ENCODE measurements around the gene RIN3. TPM values are rescaled to one million over a fixed set of nuclear protein-coding genes. Genes with fewer than 3 reads are reported as not detected.
A peak's percentile ranks its signal among the peaks of the same experiment; 100 is the strongest.

Gene RIN3
- total RNA-seq, 1 donor = 7.3 TPM

- no peak for TF ChIP-seq CTCF (IDR thresholded peaks at IDR 0.05; ENCODE audit: insufficient read depth, low read depth, low read length)
- H3K4me3 ChIP-seq (ENCODE audit: low read depth, low read length) = no peak overlapping the region
- no peak for DNase-seq (ENCODE audit: low read depth)
These were observed 7.3 kb upstream of the RIN3 start for GRCh38 chr14:92506231-92506630.

GRCh38 chr14:92507174-92507768 is 6.3 kb upstream of the RIN3 start:
- H3K4me3 ChIP-seq (ENCODE audit: low read depth, low read length) = no peak overlapping the region
- no peak for DNase-seq (ENCODE audit: low read depth)
- no peak for TF ChIP-seq CTCF (IDR thresholded peaks at IDR 0.05; ENCODE audit: insufficient read depth, low read depth, low read length)

GRCh38 chr14:92510972-92511371 is 2.6 kb upstream of the RIN3 start:
- no peak for TF ChIP-seq CTCF (IDR thresholded peaks at IDR 0.05; ENCODE audit: insufficient read depth, low read depth, low read length)
- no peak for DNase-seq (ENCODE audit: low read depth)
- no peak overlapping the region for H3K4me3 ChIP-seq (ENCODE audit: low read depth, low read length)

GRCh38 chr14:92511453-92512238 is 1.9 kb upstream of the RIN3 start:
- H3K4me3 ChIP-seq (ENCODE audit: low read depth, low read length) = no peak overlapping the region
- peak; percentile 91 for DNase-seq (ENCODE audit: low read depth)
- no peak for TF ChIP-seq CTCF (IDR thresholded peaks at IDR 0.05; ENCODE audit: insufficient read depth, low read depth, low read length)

- DNase-seq (ENCODE audit: low read depth) = no peak
- TF ChIP-seq CTCF (IDR thresholded peaks at IDR 0.05; ENCODE audit: insufficient read depth, low read depth, low read length) = no peak
- H3K4me3 ChIP-seq (ENCODE audit: low read depth, low read length) = peak overlapping the region; percentile 70
These were observed 776 bp upstream of the RIN3 start for GRCh38 chr14:92512807-92513203.

- DNase-seq (ENCODE audit: low read depth) = peak; percentile 37
- TF ChIP-seq CTCF (IDR thresholded peaks at IDR 0.05; ENCODE audit: insufficient read depth, low read depth, low read length) = no peak
- H3K4me3 ChIP-seq (ENCODE audit: low read depth, low read length) = peak overlapping the region; percentile 70
These were observed 624 bp downstream of the RIN3 start for GRCh38 chr14:92513966-92514843.

Data from fibroblast of villous mesenchyme (primary cell).